A673 (cell line): ENCODE measurements around the gene BID.

ENCODE experiments used
- CTCF ChIP-seq: fragments of 300-800, 200-600 bp; sonication (generic); conservative IDR thresholded peaks from 2 replicates; pipeline ENCODE4 v1.5.1; 2017; ENCODE audit warnings: low read depth, mild to moderate bottlenecking, antibody characterized with exemption, low read length, moderate library complexity, mixed read lengths
- EZH2 ChIP-seq: fragments of 200-600 bp; sonication (generic); IDR thresholded peaks from 2 replicates; pipeline ENCODE4 v1.6.1; 2017; ENCODE audit warnings: borderline replicate concordance, low read depth, mild to moderate bottlenecking, mixed read lengths, antibody characterized with exemption, low read length; ENCODE audit not compliant: poor library complexity, severe bottlenecking

GRCh38 chr22:17705951-17706900 lies 68.0 kb downstream of the BID start:
- TF ChIP-seq CTCF (no peak), EZH2 (no peak)
